ENCODE measurements around the gene AGMO.

AGMO gene

DNA sequence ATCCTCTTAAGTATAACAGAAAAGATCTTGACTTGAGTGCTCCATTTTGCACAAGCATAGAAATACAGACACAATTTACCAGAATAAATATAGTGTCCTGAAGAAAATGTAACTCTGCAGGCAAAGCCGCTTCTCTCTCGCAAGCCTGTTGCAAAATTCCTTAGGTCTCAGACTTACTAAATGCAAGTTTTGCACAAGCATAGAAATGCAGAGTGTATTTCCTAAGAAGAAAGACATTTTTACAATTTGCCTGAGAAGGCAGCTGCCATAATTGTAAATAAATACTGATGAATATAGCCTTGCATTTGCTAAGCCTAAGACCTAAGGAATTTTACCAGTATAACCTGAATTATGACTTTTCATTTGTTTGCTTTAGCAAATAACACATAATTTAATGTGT lies 67.1 kb downstream of the AGMO start:
- DNase-seq, result no peak

DNA sequence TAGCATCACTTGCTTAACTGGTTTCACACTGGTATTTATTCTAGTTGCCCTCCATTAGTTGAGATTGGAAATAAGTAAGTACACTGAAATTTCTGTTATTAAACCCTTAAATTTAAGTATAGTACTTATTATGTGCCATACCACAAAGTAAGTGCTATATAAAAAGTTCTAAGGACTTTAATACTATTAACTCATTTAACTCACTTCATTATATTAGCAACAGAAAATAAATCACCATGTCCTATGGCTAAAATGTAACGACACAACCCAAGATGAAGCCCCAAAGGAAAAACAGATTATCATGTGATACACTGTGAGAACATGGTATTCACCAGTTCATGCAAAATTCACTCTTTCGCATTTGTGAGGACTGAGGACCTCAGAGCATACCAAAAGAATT lies 70.5 kb downstream of the AGMO start:
- no peak for DNase-seq

DNA sequence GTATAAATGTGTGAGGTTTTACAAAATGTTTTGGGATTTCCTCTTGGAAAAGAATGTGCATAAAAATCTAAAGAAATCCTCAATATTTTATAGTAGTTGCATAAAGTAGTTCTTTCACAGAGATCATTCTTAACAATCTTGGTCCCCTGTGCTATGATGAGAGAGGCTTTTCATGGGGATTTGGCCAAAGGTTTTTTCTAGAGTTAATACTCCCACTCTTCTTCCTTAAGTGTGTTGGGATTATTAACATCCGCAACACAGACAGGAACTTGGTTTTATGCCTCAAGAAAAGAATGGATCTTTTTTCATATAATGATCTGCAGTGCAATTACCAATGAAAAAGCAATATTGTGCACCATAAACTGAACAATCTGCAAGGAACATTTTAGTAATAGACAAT lies 71.5 kb downstream of the AGMO start:
- DNase-seq, result no peak

DNA sequence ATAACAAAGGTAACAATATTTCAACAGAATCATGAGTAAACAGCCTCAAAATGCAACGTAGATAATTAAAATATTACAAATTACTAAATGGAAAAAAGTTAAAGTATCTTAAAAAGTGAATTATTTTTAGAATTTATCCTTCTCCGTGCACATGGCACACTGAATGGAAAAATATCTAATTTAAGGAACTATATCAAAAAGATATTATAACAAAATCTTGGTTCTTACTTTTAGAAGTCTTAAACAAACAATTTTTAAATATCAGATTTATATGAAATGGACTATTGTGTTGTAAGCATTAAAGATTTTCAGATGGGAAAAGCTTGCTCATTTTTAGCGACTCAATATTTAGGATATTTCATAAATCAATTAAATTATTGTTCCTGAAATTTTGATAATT lies 72.0 kb downstream of the AGMO start:
- no peak for DNase-seq

DNA sequence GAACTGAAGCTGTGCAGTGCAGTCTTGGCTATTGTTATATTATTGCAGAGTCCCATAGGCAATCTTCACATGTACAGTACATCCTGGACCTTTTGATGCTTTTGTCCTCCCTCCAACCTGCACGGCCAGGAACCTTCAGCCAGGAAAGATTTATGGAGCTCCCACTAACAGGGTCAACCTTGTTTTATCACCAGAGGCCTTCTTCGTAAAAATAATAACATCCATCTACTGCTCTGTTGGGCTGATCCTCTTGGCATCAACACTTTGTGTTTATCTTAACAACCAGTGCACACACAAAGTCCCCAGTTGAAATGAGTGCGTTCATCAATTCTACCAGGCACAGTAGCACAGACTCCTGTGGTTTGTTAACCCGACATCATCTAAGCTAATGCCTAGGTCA lies 72.4 kb downstream of the AGMO start:
- DNase-seq, result no peak

DNA sequence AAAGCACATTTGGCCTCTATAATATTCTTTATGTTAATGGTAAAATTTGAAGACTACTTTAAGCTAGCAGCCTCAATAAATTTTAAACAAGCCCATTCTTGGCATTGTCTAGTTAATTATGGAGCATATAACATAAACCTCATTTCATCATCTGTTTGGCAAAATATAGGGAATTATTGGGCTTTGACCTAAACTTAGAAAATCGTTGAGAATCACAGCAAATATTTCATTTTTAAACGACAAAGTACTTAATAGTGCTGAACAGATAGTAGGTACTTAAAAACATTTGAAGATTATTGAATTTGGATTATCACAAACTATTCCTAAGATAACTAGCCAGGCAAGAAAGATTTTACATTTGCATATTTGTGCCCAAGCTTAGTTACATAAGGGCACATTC lies 73.4 kb downstream of the AGMO start:
- no peak for DNase-seq

DNA sequence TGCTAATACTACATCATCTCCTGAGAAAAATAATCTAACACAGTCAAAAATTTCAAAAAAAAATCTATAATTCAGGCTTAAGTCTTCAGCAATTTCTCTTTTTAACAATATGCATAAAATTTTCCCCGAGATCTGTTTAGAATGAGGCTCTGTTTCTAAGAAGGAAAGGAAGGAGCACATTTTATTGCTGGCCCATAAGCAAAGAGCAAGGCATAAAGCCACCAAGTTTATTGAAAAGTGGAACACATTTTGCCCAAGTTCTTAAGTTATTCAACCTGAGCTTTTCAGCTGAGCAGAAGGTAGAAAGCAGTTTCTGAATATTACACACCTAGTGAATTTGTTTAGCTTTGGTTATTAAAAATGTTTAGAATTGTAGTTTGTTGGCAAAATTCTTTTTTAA lies 73.9 kb downstream of the AGMO start:
- no peak for DNase-seq

DNA sequence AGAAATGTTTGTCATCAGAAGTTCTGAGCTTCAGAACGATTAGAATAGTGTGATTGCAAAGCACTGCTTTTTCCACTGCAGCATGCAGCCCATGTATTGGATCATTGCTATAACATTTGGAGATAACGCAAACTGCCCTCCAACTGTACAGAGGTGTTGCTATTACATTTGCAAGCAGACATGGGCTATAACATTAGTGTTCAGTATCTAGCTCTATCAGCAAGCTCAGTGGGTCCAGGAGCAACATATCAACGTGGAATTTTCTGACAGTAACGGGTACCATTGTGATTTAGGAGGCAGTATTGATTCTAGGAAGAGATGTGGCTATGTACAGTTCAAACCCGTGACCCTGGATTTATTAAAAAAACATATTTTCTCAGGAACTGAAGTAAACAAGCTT lies 75.8 kb downstream of the AGMO start:
- no peak for DNase-seq

DNA sequence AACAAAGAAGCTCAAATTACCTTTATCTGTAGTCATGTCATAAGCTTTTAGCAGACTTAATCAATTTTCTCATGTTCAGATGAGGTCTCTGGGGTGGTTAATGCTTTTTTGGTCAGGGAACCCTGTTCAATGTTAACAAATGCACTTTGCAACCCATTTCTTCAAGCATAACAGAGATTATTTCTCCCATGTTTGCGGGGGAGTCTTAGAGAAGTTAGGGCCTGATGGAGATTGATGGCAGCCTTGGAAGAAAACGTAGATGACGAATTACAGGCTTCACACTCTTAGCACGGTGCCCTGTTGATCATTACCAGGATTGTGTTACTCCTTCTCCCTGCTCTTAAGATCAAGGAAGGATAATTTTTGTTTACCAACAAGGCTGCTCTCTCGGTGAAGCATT lies 76.4 kb downstream of the AGMO start:
- no peak for DNase-seq

DNA sequence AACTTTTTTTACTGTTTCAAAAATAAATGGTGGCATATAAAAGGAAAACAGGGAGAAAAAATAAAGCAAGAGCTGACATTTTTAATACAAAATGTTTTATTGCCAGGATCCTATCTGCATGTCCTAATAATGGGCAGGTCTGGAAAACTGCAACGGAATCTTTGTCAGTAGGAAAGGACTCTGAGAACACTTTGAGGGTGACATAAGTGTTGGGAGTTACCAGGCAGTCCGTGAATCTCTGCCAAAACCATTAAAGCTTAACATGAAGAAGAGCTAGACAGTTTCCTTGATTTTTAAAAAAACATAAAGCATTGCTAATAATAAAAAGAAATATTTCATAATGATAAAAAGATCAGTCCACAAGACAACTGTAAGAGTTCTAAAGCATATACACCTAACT lies 80.7 kb downstream of the AGMO start:
- DNase-seq, result no peak

DNA sequence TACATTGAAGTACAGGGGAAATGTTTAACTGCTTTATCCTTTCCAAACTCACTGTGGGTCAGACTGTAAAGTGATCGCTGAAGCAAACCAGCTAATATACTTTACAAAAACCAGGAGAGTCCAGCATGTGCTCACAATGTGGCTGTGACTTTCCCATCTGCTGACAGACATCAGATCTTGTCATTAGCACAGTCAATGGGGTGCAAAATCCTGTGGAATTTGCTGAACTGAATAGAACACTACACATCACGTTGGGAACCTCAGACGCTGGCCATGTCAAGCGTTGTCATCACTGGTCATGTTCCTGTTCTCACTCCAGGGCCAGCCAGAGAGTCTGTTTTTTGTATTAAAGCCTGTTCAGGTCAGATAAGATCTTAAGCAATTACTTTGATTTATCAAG lies 83.4 kb downstream of the AGMO start:
- no peak for DNase-seq

DNA sequence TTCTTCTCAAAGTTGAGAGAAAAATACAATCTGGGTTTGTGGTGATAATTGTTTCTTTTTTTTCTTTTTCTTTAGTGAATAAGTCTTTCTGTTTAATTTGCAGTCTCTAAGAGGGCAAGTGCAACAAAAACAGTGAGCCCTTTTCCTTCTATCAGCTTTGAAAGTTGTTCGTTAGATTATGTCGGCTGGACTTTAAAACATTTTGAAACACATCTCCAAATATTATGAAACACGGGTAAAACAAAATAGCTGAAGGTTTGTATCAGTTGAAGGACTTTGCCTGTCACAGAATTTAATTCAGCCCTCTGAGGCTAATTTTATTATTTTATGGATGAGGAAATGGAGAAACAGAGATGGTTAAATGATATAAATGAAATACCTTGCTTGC lies 85.3 kb downstream of the AGMO start:
- no peak for DNase-seq

DNA sequence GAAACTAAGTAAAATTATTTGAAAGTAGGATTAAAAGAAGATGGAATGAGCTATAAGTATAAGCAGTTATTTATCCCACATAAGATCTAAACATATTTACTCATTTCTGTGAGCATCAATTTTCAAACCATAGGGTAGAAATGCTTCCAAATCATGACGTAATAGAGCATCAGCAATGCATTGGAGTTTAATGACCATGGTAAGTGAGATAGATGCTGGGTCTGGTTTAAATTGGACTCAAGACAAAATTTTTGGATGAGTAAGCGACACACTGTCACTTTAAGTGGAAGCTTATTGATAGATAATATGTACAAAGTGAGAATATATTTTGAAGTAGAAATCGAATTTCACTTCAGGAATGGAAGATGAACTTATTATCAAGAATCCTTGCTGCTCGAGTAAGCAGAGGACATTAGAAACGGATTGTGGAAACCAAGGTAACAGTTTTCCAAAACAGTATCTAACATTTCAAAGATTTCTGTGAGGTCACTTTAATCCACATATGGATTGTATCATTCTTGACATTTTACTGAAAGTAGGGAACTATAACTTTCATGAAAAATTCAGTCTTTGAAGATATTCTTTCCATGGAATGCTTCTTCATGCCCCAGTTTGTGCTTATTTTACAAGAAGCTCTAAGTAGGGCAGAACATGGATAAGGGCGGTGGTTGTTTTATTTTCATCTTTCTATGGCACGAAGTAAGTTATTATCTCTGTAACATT lies 85.8 kb downstream of the AGMO start:
- DNase-seq, result no peak

DNA sequence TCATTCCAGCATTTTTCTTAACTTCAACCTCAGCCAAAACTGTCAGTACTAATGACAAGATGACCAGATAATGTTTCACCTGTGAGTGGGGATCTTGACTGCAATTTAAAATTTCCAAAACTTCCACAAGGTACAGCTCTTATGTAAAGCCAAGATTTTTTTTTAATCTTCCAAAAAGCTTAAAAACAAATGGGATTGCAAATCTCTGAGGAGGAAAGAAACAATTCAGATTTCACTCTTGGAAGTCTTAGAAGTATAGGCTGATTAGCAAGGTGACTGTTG lies 90.2 kb downstream of the AGMO start:
- no peak for DNase-seq

DNA sequence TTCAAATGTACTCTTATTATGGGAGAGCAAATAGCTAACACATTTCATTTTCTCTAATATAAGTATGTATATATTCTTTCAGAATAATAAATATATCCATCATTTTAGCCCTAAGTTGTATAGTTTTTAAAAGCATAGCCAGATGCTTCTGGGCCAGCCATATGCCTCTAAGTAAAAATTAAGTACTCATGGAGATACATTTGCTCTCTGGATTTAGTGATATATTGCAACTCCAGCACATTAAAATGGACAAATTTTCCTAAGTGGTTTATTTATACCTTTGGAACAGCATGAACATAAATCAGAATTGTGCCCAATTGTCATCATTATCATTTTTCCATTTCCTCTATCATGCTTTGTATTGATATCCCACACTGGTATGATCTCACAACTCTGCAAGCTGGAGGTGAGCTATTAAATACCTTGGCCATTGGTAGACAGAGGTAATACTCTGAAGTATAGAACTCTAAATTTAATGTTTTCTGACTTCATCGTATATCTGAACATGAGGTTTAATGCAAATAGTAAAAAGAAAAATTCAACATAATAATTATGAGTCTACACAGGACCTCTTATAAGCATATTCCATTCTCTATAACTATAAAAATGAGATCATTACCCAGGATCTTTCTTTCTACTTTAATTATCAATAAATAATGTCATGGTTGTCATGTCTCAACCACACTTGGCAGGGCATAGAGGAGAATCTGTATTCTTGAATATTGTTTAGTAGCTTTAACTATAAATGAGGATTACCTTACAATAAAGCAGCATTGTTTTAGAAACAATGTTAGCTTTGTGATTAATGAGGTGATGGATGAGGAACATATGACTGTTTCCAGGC lies 90.8 kb downstream of the AGMO start:
- DNase-seq, result no peak

DNA sequence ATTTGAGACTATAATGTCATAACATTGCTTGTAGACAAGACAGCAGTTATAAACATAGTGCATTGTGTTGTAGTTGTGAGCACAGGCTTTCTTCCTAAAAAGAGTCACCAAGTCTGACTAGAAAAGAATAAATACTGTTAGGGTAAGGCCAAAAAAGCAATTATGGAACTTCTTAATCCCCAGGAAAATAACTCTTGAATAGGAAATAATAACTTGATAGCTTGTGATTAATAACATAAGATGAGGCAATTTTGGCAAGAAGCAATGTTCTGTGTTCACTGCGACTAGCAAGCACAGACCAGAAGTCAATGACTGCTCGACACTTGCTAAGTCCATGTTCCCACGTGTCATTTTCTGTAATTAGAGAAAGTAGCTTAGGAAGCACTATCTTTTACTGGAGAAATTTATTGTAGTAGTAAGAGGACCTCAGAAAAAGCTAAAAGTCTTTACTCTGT lies 97.1 kb downstream of the AGMO start:
- no peak for DNase-seq

DNA sequence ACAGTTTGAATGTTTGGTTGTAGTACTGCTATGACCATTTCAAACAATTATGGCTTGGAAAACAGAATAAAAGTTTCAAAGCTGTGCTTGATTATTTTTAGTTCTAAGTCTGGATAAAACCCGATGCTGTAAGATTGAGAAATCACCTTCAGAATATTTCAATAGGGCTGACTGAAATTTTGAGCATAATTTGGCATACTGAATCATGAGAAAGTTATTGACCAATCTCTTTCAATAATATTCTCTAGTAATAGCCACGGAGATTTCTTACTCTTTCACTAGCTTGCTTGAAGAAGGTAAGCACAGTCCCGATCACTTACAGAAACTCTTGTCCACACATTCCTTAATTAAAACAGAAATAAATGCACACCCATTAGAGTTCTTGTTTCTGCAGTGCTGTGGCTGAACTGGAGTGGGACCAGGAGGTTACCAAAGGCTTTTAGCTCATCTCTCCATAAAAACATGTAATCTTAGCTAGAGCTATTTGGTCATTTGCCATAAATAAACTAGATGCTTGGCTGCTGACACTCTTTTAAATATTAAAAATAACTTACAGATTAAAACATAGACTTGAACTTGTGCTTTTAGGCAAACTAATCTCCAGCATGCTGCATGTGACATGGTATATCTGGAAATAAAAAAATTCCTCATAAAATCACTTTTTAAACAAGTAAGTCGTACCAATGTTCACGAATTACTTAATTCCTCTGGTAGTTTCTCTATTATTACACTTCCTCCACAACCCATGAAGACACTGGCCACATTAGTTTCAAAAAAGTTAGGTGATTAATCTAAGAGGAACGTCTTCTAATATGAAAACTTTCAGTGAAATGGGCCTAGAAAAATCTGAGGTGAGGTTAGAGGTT lies 97.8 kb downstream of the AGMO start:
- no peak for DNase-seq

DNA sequence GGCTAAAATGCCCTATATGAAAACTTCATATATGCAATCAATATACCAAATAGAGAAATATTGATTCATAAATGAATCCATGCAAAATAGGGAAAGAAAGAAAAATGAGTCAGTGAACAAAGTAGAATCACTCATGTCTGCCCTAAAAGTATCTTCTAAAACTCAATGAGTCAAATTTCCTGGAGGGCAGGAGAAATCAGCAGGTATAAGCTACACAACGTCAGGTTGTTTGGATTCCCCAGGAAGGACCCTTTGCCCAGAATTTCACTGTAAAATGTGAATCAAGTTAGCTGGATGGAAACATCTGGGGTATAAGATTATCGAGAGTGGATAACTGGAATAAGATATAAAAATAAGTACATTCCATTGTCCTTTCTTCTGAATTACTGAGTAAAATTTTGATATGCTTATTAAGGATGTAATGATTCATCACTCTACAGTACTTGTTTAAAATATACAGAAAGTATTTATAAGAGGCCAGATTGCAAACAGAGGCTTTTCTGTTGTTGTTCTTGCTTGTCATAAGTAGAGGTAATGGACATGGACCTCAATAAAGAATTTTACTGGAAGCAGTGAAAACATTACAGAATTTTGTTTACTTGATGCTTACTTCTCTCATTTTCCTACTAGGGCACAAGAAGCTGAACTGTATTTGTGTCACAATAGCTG lies 99.0 kb downstream of the AGMO start:
- DNase-seq, result no peak

DNA sequence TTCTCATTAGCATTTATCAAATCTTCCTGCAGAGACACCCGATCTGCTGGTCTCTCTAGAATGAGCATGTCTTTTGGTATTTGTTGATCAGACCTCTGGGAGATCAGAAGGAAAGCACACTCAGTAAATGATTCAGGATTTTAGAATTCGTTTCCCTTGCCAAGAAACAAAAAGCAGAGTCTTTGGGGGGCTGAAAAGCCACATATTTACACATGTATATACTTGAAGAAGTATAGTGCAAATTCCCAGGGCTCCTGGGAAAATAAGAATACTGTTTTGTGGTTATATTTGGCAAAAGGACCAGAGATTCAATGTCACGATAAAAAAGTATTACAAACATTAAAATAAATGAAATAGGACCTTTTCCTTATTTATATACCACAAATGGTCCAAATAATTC lies 100.2 kb downstream of the AGMO start:
- DNase-seq, result no peak

DNA sequence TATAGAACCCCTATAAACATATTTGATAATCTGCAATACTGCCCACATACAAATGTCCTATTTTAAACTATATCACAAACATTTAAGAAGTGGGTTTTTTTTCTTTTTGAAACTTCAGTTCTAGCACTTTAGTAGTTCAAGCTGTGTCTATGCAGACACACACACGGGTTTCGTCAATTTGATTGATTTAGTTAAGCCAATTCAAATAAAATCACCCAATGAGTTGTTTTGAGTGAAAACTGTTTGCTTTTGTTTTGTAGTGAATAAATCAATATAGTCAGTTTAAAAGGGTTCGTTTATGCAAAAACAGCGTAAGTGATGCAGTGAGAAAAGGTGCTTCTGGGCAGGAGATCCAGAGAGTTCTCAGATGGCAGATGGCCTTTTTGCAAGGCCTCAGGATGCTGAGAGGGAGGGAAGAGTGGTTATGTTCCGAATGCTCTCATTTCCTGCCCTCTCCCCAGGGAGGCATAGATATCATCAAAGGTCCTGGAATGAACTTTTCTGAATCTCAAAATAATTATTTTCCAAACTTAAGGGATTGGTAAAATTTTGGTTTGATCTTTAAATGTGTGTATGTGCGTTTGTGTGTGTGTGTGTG lies 102.7 kb downstream of the AGMO start:
- no peak for DNase-seq

DNA sequence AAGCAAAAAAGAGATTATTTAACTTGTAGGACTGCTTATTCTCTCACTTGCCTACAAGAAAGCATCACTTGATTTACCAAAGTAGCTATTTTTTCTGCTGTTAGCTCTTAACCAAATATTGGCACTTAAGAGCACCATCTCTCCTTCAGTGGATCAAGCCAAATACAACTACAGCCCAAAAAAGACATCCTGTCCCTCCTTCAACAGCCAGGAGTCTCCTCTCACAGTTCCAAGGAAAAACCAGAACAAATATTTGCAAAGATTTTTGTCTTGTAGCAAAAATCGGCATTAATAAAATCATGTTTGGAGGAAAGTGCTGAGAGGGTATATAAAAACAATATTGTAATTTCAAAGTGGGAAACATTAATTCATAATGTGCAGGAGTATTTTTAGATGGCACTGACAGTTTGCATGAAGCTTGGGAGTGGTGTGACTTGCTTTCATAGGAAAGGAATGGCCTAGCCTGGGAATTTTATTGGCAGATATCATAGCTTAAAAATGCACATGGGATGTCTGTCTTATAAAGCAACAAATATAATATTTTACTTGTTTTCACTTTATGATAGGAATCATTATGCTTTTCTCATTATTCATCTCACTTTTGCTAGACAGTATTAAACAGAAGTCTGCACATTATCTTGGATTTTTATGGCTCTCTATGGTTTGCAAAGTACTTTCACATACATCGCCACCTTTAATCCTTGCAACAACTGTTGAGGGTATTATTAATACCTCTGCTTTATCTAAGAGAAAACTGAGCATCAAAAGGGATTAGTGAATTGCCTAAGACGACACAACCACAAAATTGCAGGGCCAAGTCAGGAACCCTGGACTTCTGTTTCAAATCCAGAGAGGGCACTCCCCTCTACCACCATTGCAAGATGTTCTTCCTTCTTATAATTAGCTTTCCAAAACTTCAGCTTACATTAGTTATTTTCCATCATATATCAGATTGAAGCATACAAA lies 103.5 kb downstream of the AGMO start:
- no peak for DNase-seq

DNA sequence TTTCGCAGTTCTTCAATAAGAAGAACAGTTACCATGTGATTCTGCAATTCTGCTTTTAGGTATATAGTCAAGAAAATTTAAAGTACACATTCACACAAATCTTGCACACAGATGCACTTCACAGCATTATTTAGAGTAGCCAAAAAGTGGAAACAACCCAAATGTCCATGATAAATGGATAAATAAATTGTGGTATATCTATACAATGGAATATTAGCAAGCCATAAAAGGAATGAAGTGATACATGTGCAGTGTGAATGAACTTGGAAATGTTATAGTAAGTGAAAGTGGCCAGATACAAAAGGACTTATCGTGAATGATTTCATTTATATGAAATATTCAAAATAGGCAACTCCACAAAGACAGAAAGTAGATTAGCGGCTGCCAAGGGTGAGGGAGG lies 109.1 kb downstream of the AGMO start:
- DNase-seq, result no peak

All from DMS79 treated with DMSO at 0.1 percent for 48 hours (cell line).